MM.1S (cell line): ENCODE results near the gene OR5AU1.

Experiments used
- DNase-seq: peaks from one replicate; pipeline ENCODE4 v3.0.0-alpha.2; 2015
- H2AFZ ChIP-seq: fragments of 300-600 bp; sonication (generic); 2 replicates; pipeline ENCODE4 v1.6.0; 2016; ENCODE audit warnings: antibody characterized with exemption, low read length
- H3F3A ChIP-seq: fragments of 300-600 bp; sonication (generic); 2 replicates; pipeline ENCODE4 v1.6.1; 2016; ENCODE audit warnings: mild to moderate bottlenecking, antibody characterized with exemption, low read length, moderate library complexity, mixed read lengths; ENCODE audit not compliant: insufficient read depth
- H3K27ac ChIP-seq: fragments of 300-600 bp; sonication (generic); 2 replicates; pipeline ENCODE4 v1.5.1; 2016; ENCODE audit warnings: mild to moderate bottlenecking, low read length
- H3K27me3 ChIP-seq: fragments of 300-600 bp; sonication (generic); replicated peaks from 2 replicates; pipeline ENCODE4 v1.6.0; 2016; ENCODE audit warnings: low read length; ENCODE audit not compliant: insufficient read depth
- H3K36me3 ChIP-seq: fragments of 300-600 bp; sonication (generic); replicated peaks from 2 replicates; pipeline ENCODE4 v1.6.1; 2016; ENCODE audit warnings: mild to moderate bottlenecking, low read length, mixed read lengths; ENCODE audit not compliant: insufficient read depth
- H3K4me1 ChIP-seq: fragments of 300-600 bp; sonication (generic); 2 replicates; pipeline ENCODE4 v1.6.1; 2016; ENCODE audit warnings: low read length, mixed read lengths
- H3K4me2 ChIP-seq: fragments of 300-600 bp; sonication (generic); 2 replicates; pipeline ENCODE4 v1.6.0; 2016; ENCODE audit warnings: low read depth, low read length
- H3K4me3 ChIP-seq: fragments of 300-600 bp; sonication (generic); 2 replicates; pipeline ENCODE4 v1.5.1; 2016; ENCODE audit warnings: low read length, mixed read lengths
- H3K79me2 ChIP-seq: fragments of 300-600 bp; sonication (generic); 2 replicates; pipeline ENCODE4 v1.6.1; 2016; ENCODE audit warnings: mixed run types, low read length, mixed read lengths
- H3K9ac ChIP-seq: fragments of 300-600 bp; sonication (generic); 2 replicates; pipeline ENCODE4 v1.6.1; 2016; ENCODE audit warnings: low read length, mixed read lengths
- H3K9me2 ChIP-seq: fragments of 300-600 bp; sonication (generic); replicated peaks from 2 replicates; pipeline ENCODE4 v1.6.1; 2016; ENCODE audit warnings: mild to moderate bottlenecking, low read length, mixed read lengths; ENCODE audit not compliant: insufficient read depth
- H3K9me3 ChIP-seq: fragments of 300-600 bp; sonication (generic); replicated peaks from 2 replicates; pipeline ENCODE4 v1.6.1; 2016; ENCODE audit warnings: mild to moderate bottlenecking, low read length, mixed read lengths; ENCODE audit not compliant: insufficient read depth
- H4K20me1 ChIP-seq: fragments of 300-600 bp; sonication (generic); 2 replicates; pipeline ENCODE4 v1.6.1; 2016; ENCODE audit warnings: mild to moderate bottlenecking, low read length, moderate library complexity, mixed read lengths; ENCODE audit not compliant: insufficient read depth
- CTCF ChIP-seq: fragments of 300-600 bp; sonication (generic); IDR thresholded peaks from 2 replicates; pipeline ENCODE4 v1.5.1; 2016; ENCODE audit warnings: antibody characterized with exemption, low read length, mixed read lengths
- EZH2 ChIP-seq: fragments of 300-600 bp; sonication (generic); optimal IDR thresholded peaks from 2 replicates; pipeline ENCODE3; 2017; ENCODE audit warnings: low read depth, mild to moderate bottlenecking, antibody characterized with exemption, low read length, mixed read lengths
- EZH2phosphoT487 ChIP-seq: fragments of 300-600 bp; sonication (generic); IDR thresholded peaks from 2 replicates; pipeline ENCODE4 v1.6.1; 2018; ENCODE audit warnings: antibody characterized with exemption, low read length

The OR5AU1 gene

DNA sequence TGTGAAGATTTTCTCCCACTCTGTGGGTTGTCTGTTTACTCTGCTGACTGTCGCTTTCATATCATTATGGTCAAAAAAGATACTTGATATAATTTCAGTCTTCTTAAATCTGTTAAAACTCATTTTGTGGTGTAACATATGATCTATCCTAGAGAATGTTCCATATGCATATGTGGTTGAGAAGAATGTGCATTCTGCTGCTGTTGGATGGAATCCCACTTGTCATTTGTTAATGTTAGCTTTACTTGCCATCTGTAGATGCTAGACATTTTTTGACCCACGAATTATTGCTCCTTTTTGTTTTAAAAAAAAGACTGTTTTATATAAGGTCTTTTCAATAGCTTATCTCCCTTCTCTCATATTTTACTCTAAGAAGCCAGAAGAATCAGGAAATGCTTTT lies 26.3 kb upstream of the OR5AU1 start:
- no peaks in the 10 kb centered on the region for H3K79me2 ChIP-seq

DNA sequence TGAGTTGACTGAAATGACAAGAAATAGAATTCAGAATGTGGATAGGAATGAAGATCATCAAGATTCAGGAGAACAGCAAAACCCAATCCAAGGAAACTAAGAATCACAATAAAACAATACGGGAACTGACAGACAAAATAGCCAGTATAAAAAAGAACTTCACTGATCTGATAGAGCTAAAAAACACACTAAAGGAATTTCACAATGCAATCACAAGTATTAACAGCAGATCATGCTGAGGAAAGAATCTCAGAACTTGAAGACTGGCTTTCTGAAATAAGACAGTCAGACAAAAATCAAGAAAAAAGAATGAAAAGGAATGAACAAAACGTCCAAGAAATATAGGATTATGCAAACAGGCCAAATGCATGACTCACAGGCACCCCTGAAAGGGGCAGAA lies 15.3 kb upstream of the OR5AU1 start:
- DNase-seq: no peak
- Histone ChIP-seq H3K36me3 (no peaks in the 10 kb centered on the region), H3F3A (no peaks in the 10 kb centered on the region), H3K4me3 (no peak overlapping the region), H3K4me2 (no peak overlapping the region), H3K27me3 (no peaks in the 10 kb centered on the region), H3K9ac (no peak overlapping the region), H3K9me3 (no peaks in the 10 kb centered on the region), H4K20me1 (no peaks in the 10 kb centered on the region), H3K79me2 (no peaks in the 10 kb centered on the region), H3K27ac (no peak overlapping the region), H3K4me1 (no peaks in the 10 kb centered on the region), H2AFZ (no peak overlapping the region), H3K9me2 (no peaks in the 10 kb centered on the region)
- TF ChIP-seq CTCF (no peak), EZH2 (no peak), EZH2phosphoT487 (no peak)

More for the DNA sequence above, 26.3 kb upstream of the OR5AU1 start:
- H3K36me3 ChIP-seq: no peaks in the 10 kb centered on the region
- no peak overlapping the region for H3K27ac ChIP-seq
- no peak overlapping the region for H3K9ac ChIP-seq
- H3F3A ChIP-seq: no peaks in the 10 kb centered on the region
- TF ChIP-seq CTCF: no peak
- TF ChIP-seq EZH2phosphoT487: no peak
- no peak for TF ChIP-seq EZH2
- DNase-seq: no peak
- H3K4me2 ChIP-seq: no peak overlapping the region
- no peaks in the 10 kb centered on the region for H3K4me1 ChIP-seq
- H3K9me3 ChIP-seq: no peaks in the 10 kb centered on the region
- H2AFZ ChIP-seq: no peak overlapping the region
- H4K20me1 ChIP-seq: no peaks in the 10 kb centered on the region
- no peaks in the 10 kb centered on the region for H3K9me2 ChIP-seq
- H3K4me3 ChIP-seq: no peak overlapping the region
- H3K27me3 ChIP-seq: no peaks in the 10 kb centered on the region

DNA sequence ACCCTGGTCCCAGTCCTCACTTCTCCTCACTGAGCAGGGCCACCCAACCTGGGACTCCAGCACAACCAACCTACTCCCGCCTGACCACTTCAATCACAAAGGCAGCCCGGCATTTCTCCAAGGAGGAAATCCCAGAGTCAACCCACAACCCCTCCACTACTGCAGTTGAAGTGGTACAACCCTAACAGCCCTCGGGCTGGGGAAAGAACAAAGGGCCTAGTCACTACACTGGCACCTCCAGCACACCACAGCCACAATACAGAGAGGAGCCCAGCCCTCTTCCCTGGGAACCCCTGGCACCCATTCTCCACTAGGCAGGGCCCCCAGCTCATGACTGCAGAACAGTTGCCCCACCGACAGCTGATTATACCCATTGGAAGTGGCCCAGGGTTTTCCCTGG lies 13.7 kb upstream of the OR5AU1 start:
- Histone ChIP-seq H3K4me2 (no peak overlapping the region), H3K4me3 (no peak overlapping the region), H3F3A (no peaks in the 10 kb centered on the region), H3K9me3 (no peaks in the 10 kb centered on the region), H4K20me1 (no peaks in the 10 kb centered on the region), H2AFZ (no peak overlapping the region), H3K79me2 (no peaks in the 10 kb centered on the region), H3K4me1 (no peaks in the 10 kb centered on the region), H3K27ac (no peak overlapping the region), H3K27me3 (no peaks in the 10 kb centered on the region), H3K9me2 (no peaks in the 10 kb centered on the region), H3K9ac (no peak overlapping the region), H3K36me3 (no peaks in the 10 kb centered on the region)
- DNase-seq: no peak
- TF ChIP-seq EZH2 (no peak), CTCF (no peak), EZH2phosphoT487 (no peak)
